Spleen (tissue), 7 donors: ENCODE results near the gene RSL24D1.

ENCODE experiments used
- POLR2A ChIP-seq, 3 donors: fragments of 450-650 bp; IDR thresholded peaks; one replicate each; pipeline ENCODE4 v1.5.1; 2017; ENCODE audit warnings: antibody characterized with exemption in 3 of 3, mild to moderate bottlenecking in 1 of 3
- TF ChIP-seq, protein P1 (sequence below), 11 experiments: fragments of 200-600 bp in 7 of 11; fragments of 450-650 bp in 4 of 11; sonication (generic) in 4 of 11; IDR thresholded peaks in 8 of 11; conservative IDR thresholded peaks in 3 of 11; 1 replicate in 7 of 11; 2 replicates in 4 of 11; pipeline versions ENCODE4 v1.4.0 to v1.8.0; 2016 to 2021; ENCODE audit warnings: antibody characterized with exemption in 11 of 11, inconsistent platforms in 4 of 11, mild to moderate bottlenecking in 1 of 11
- donor health status: DM: no; HTN: no; CAD: no; lungs with moderate emphysema.
- donor health status: DM: no; HTN: no; CAD: no.
- donor health status: DM: no; HTN: no; CAD: no.

DNA sequence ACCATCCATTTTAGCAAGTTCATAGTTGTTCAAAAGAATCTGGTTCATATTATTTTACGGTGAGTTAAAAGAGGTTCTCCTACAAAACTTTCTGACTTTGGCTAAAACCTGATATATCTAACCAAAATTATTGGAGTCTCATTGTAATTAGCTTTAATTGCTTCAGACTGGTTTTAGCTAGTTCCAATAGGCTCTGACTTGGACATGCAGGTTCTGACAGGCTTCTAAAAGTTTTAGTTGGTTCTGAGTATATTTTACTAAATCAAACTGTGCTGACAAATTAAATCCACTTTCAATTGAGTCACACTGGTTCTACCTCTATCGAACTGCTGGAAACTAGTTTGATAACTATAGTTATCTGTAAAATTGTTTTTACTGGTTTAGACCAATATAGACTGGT is 42.1 kb upstream of the RSL24D1 start:
- TF ChIP-seq, protein P1, sequence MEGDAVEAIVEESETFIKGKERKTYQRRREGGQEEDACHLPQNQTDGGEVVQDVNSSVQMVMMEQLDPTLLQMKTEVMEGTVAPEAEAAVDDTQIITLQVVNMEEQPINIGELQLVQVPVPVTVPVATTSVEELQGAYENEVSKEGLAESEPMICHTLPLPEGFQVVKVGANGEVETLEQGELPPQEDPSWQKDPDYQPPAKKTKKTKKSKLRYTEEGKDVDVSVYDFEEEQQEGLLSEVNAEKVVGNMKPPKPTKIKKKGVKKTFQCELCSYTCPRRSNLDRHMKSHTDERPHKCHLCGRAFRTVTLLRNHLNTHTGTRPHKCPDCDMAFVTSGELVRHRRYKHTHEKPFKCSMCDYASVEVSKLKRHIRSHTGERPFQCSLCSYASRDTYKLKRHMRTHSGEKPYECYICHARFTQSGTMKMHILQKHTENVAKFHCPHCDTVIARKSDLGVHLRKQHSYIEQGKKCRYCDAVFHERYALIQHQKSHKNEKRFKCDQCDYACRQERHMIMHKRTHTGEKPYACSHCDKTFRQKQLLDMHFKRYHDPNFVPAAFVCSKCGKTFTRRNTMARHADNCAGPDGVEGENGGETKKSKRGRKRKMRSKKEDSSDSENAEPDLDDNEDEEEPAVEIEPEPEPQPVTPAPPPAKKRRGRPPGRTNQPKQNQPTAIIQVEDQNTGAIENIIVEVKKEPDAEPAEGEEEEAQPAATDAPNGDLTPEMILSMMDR (IDR thresholded peaks at IDR 0.05 in 8 of 11, conservative IDR thresholded peaks at IDR 0.05 in 3 of 11): no peak
- TF ChIP-seq POLR2A (IDR thresholded peaks at IDR 0.05): no peak
